H9 (cell line): ENCODE measurements around the gene SRM. TPM values are rescaled to one million over a fixed set of nuclear protein-coding genes. Genes with fewer than 3 reads are reported as not detected.

Source experiments
- DNase-seq: peaks from one replicate; pipeline ENCODE4 v3.0.0-alpha.2; 2017
- H2AFZ ChIP-seq: one replicate; pipeline ENCODE4 v1.6.1; 2013; ENCODE audit warnings: mild to moderate bottlenecking, low read length, control low read depth, moderate library complexity
- H2AK5ac ChIP-seq: 2 replicates; pipeline ENCODE4 v1.6.1; 2013; ENCODE audit warnings: low read length, control low read depth, mixed read lengths; ENCODE audit not compliant: insufficient read length
- H2BK120ac ChIP-seq: one replicate; pipeline ENCODE4 v1.6.1; 2013; ENCODE audit warnings: low read depth, mild to moderate bottlenecking, low read length, control low read depth, inconsistent platforms; ENCODE audit not compliant: poor library complexity, severe bottlenecking
- H2BK12ac ChIP-seq: 2 replicates; pipeline ENCODE4 v1.6.1; 2013; ENCODE audit warnings: low read length, control low read depth, mixed read lengths, low read depth; ENCODE audit not compliant: insufficient read length
- H2BK15ac ChIP-seq: 2 replicates; pipeline ENCODE4 v1.6.1; 2013; ENCODE audit warnings: low read depth, low read length, control low read depth
- H2BK20ac ChIP-seq: one replicate; pipeline ENCODE4 v1.6.1; 2013; ENCODE audit warnings: low read depth, mild to moderate bottlenecking, low read length, control low read depth, inconsistent platforms; ENCODE audit not compliant: poor library complexity, severe bottlenecking
- H2BK5ac ChIP-seq: 2 replicates; pipeline ENCODE4 v1.6.1; 2013; ENCODE audit warnings: low read length, control low read depth, mixed read lengths; ENCODE audit not compliant: insufficient read length
- H3K14ac ChIP-seq: 2 replicates; pipeline ENCODE4 v1.6.1; 2013; ENCODE audit warnings: low read length, control low read depth; ENCODE audit not compliant: insufficient read depth
- H3K18ac ChIP-seq: 2 replicates; pipeline ENCODE4 v1.6.1; 2013; ENCODE audit warnings: low read depth, mild to moderate bottlenecking, mixed read lengths, low read length, control low read depth; ENCODE audit not compliant: insufficient read length
- H3K23ac ChIP-seq: 2 replicates; pipeline ENCODE4 v1.6.1; 2013; ENCODE audit warnings: low read length, control low read depth, mixed read lengths, low read depth; ENCODE audit not compliant: insufficient read length
- H3K23me2 ChIP-seq: 2 replicates; pipeline ENCODE4 v1.6.1; 2013; ENCODE audit warnings: low read depth, mild to moderate bottlenecking, mixed read lengths, low read length, control low read depth; ENCODE audit not compliant: insufficient read length, poor library complexity, severe bottlenecking
- H3K27ac ChIP-seq: 2 replicates; pipeline ENCODE4 v1.5.1; 2013; ENCODE audit warnings: low read length, control low read depth, mixed read lengths, low read depth; ENCODE audit not compliant: insufficient read length
- H3K27me3 ChIP-seq: 2 replicates; pipeline ENCODE4 v1.6.1; 2013; ENCODE audit warnings: low read length, control low read depth, inconsistent platforms; ENCODE audit not compliant: insufficient read depth
- H3K4ac ChIP-seq: 2 replicates; pipeline ENCODE4 v1.6.1; 2013; ENCODE audit warnings: low read depth, mild to moderate bottlenecking, control low read depth, inconsistent platforms, low read length, moderate library complexity
- H3K4me1 ChIP-seq: 2 replicates; pipeline ENCODE4 v1.6.1; 2013; ENCODE audit warnings: low read length, control low read depth, inconsistent platforms; ENCODE audit not compliant: insufficient read depth
- H3K4me2 ChIP-seq: 2 replicates; pipeline ENCODE4 v1.6.1; 2013; ENCODE audit warnings: low read length, control low read depth, mixed read lengths; ENCODE audit not compliant: insufficient read length, insufficient read depth
- H3K56ac ChIP-seq: 2 replicates; pipeline ENCODE4 v1.6.1; 2013; ENCODE audit warnings: low read depth, mild to moderate bottlenecking, mixed read lengths, low read length, control low read depth; ENCODE audit not compliant: insufficient read length
- H3K79me1 ChIP-seq: 2 replicates; pipeline ENCODE4 v1.6.1; 2013; ENCODE audit warnings: low read depth, mild to moderate bottlenecking, moderate library complexity, low read length, control low read depth, inconsistent platforms; ENCODE audit not compliant: insufficient read depth, poor library complexity, severe bottlenecking
- H3K79me2 ChIP-seq: 2 replicates; pipeline ENCODE4 v1.6.1; 2013; ENCODE audit warnings: low read length, control low read depth, inconsistent platforms; ENCODE audit not compliant: insufficient read depth
- H3K9ac ChIP-seq: 2 replicates; pipeline ENCODE4 v1.6.1; 2013; ENCODE audit warnings: low read length, control low read depth, mixed read lengths; ENCODE audit not compliant: insufficient read length; ENCODE audit errors: extremely low read depth
- H3K9me3 ChIP-seq: one replicate; pipeline ENCODE4 v1.6.1; 2013; ENCODE audit warnings: low read depth, low read length, inconsistent platforms; ENCODE audit not compliant: control insufficient read depth
- H3T11ph ChIP-seq: one replicate; pipeline ENCODE4 v1.6.1; 2013; ENCODE audit warnings: mild to moderate bottlenecking, low read length, control low read depth, inconsistent platforms
- H4K20me1 ChIP-seq: one replicate; pipeline ENCODE4 v1.6.1; 2013; ENCODE audit not compliant: control insufficient read depth, insufficient read length, insufficient read depth
- H4K5ac ChIP-seq: 2 replicates; pipeline ENCODE4 v1.6.1; 2013; ENCODE audit warnings: low read depth, mild to moderate bottlenecking, mixed read lengths, low read length, control low read depth; ENCODE audit not compliant: insufficient read length
- H4K8ac ChIP-seq: replicated peaks from 2 replicates; pipeline ENCODE4 v1.6.1; 2013; ENCODE audit warnings: low read length, control low read depth, mixed read lengths, low read depth; ENCODE audit not compliant: insufficient read length
- H4K91ac ChIP-seq: 2 replicates; pipeline ENCODE4 v1.6.1; 2013; ENCODE audit warnings: low read depth, mild to moderate bottlenecking, moderate library complexity, mixed read lengths, low read length, control low read depth; ENCODE audit not compliant: insufficient read length
- H3K27ac Mint-ChIP-seq, 3 experiments: 2 replicates in 2 of 3; 3 replicates in 1 of 3; pipeline ENCODE4 v1.8.0; 2020 to 2021; ENCODE audit warnings: mixed read lengths in 3 of 3, mild to moderate bottlenecking in 1 of 3, moderate library complexity in 1 of 3
- H3K27me3 Mint-ChIP-seq: 2 replicates; pipeline ENCODE4 v1.8.0; 2021; ENCODE audit warnings: low read depth, mild to moderate bottlenecking, moderate library complexity, mixed read lengths
- H3K36me3 Mint-ChIP-seq, 3 experiments: 2 replicates in 2 of 3; 3 replicates in 1 of 3; pipeline ENCODE4 v1.8.0; 2020 to 2021; ENCODE audit warnings: low read depth in 3 of 3, mixed read lengths in 3 of 3; ENCODE audit not compliant: insufficient read depth in 1 of 3
- H3K4me1 Mint-ChIP-seq, 2 experiments: 2 replicates each; pipeline ENCODE4 v1.8.0; 2020; ENCODE audit warnings: mixed read lengths in 2 of 2
- H3K4me3 Mint-ChIP-seq, 2 experiments: 2 replicates in 1 of 2; 3 replicates in 1 of 2; pipeline ENCODE4 v1.8.0; 2020 to 2021; ENCODE audit warnings: mild to moderate bottlenecking in 2 of 2, mixed read lengths in 2 of 2, moderate library complexity in 1 of 2
- H3K9me3 Mint-ChIP-seq, 2 experiments: 2 replicates in 1 of 2; 3 replicates in 1 of 2; pipeline ENCODE4 v1.8.0; 2020; ENCODE audit warnings: mild to moderate bottlenecking in 2 of 2, mixed read lengths in 2 of 2, moderate library complexity in 1 of 2
- CTCF ChIP-seq: fragments of 200-600 bp; sonication (generic); conservative IDR thresholded peaks from 3 replicates; pipeline ENCODE4 v1.8.0; 2021; ENCODE audit warnings: antibody characterized with exemption, mild to moderate bottlenecking
- WGBS: extraction: QIAGEN DNeasy Blood & Tissue Kit; methylation state at CpG from one replicate; pipeline ENCODE4 v1.1.7; 2013; ENCODE audit warnings: missing lambda C conversion rate, low lambda C conversion rate, mixed read lengths; ENCODE audit not compliant: insufficient read length; ENCODE audit errors: extremely low coverage; 5-methylcytosine and 5-hydroxymethylcytosine counted together
- total RNA-seq: library from RNA; stranded (reverse); gene quantifications from 2 replicates; pipeline ENCODE4 v1.2.1, GENCODE V29; 2021

The SRM gene
- total RNA-seq, 1 experiment from 2014 or later = 196 TPM

GRCh38 chr1:11100149-11100493, 40.3 kb upstream of the SRM start:
- no peak overlapping the region for H4K5ac ChIP-seq
- no peaks in the 10 kb centered on the region for H3K27me3 ChIP-seq
- DNase-seq = no peak
- H3K27me3 Mint-ChIP-seq = no peaks in the 10 kb centered on the region
- H3K18ac ChIP-seq = no peak overlapping the region
- H3K9me3 ChIP-seq = no peaks in the 10 kb centered on the region
- H3K27ac Mint-ChIP-seq = peak overlapping the region; percentile 90 to 99 (median 97); a peak in 3 of 7 replicates
- no peak overlapping the region for H3K23ac ChIP-seq
- H4K20me1 ChIP-seq = no peaks in the 10 kb centered on the region
- no peaks in the 10 kb centered on the region for H3K79me1 ChIP-seq
- H3K14ac ChIP-seq = no peak overlapping the region
- H4K8ac ChIP-seq = no peak overlapping the region
- H2BK5ac ChIP-seq = no peak overlapping the region
- H2BK20ac ChIP-seq = no peak overlapping the region
- H4K91ac ChIP-seq = no peak overlapping the region
- H2BK120ac ChIP-seq = no peak overlapping the region
- no peaks in the 10 kb centered on the region for H3K9me3 Mint-ChIP-seq
- no peak overlapping the region for H2AK5ac ChIP-seq
- peak overlapping the region; percentile 50 for H3K4me2 ChIP-seq
- peak overlapping the region; percentile 60 for H3K9ac ChIP-seq
- no peak overlapping the region for H3T11ph ChIP-seq
- H3K36me3 Mint-ChIP-seq = peaks cover 9 to 34% (median 27%) of the 10 kb centered on the region in 3 experiments; a peak in 6 of 7 replicates
- no peaks in the 10 kb centered on the region for H3K79me2 ChIP-seq
- WGBS = no CpG with 5 or more reads among the region's 13 CpGs
- H2BK12ac ChIP-seq = no peak overlapping the region
- H3K27ac ChIP-seq = no peak overlapping the region
- no peaks in the 10 kb centered on the region for H3K4me1 ChIP-seq
- no peaks in the 10 kb centered on the region for H3K23me2 ChIP-seq
- peak overlapping the region; percentile 44 for H2AFZ ChIP-seq
- H2BK15ac ChIP-seq = no peak overlapping the region
- H3K4ac ChIP-seq = no peak overlapping the region
- no peak overlapping the region for H3K56ac ChIP-seq
- no peak for TF ChIP-seq CTCF
- peak overlapping the region; percentile 94 to 96 for H3K4me3 Mint-ChIP-seq
- H3K4me1 Mint-ChIP-seq = peaks cover 3 to 4% of the 10 kb centered on the region in 2 experiments; a peak in 3 of 4 replicates
